SK-N-SH (cell line): Measurements from ENCODE around the gene RABL6.

ENCODE experiments used
- EP300 ChIP-seq, 2 experiments: IDR thresholded peaks; 2 replicates each; pipeline versions ENCODE4 v1.4.0 to v1.6.1; 2012; ENCODE audit warnings: borderline replicate concordance in 1 of 2, low read depth in 1 of 2, low read length in 1 of 2
- GABPA ChIP-seq: IDR thresholded peaks from 2 replicates; pipeline ENCODE4 v1.4.0; 2012; ENCODE audit warnings: low read depth, mild to moderate bottlenecking
- RCOR1 ChIP-seq: fragments of 150-350 bp; IDR thresholded peaks from 2 replicates; pipeline ENCODE4 v1.6.1; 2017; ENCODE audit warnings: antibody characterized with exemption, low read length
- USF2 ChIP-seq: fragments of 150-350 bp; IDR thresholded peaks from 2 replicates; pipeline ENCODE4 v1.6.1; 2017; ENCODE audit warnings: antibody characterized with exemption, low read length, low read depth, borderline replicate concordance
- YY1 ChIP-seq: IDR thresholded peaks from 2 replicates; pipeline ENCODE4 v1.4.0; 2012; ENCODE audit warnings: low read depth, mild to moderate bottlenecking
- TF ChIP-seq, protein P1 (sequence below): fragments of 200-600 bp; sonication (generic); IDR thresholded peaks from 2 replicates; pipeline ENCODE4 v1.6.1; 2017; ENCODE audit warnings: antibody characterized with exemption, mild to moderate bottlenecking, moderate library complexity

DNA sequence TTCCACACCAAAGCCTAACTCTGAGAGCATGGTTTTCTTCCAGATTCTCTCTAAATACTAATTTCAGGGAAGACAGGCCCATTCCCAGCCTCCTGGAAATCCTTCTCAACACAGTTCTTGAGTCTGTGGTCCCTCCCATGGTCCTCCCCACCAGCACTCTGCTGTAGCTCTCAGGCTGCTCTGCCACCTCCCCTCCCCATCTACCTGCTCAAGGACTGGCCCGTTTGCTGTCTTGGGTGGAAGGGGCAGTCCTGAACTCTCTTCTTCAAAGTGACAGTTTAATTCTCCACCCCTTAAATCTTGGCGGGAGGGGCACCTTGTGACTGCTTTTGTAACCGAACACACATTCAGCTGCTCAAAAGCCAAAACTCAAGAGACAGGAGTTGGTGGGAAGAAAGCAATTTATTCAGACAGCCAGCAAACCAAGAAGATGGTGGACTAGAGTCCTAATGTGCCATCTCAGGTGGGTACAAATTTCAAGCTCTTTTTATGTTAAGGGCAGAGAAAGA lies 35.8 kb upstream of the RABL6 start:
- TF ChIP-seq, protein P1, sequence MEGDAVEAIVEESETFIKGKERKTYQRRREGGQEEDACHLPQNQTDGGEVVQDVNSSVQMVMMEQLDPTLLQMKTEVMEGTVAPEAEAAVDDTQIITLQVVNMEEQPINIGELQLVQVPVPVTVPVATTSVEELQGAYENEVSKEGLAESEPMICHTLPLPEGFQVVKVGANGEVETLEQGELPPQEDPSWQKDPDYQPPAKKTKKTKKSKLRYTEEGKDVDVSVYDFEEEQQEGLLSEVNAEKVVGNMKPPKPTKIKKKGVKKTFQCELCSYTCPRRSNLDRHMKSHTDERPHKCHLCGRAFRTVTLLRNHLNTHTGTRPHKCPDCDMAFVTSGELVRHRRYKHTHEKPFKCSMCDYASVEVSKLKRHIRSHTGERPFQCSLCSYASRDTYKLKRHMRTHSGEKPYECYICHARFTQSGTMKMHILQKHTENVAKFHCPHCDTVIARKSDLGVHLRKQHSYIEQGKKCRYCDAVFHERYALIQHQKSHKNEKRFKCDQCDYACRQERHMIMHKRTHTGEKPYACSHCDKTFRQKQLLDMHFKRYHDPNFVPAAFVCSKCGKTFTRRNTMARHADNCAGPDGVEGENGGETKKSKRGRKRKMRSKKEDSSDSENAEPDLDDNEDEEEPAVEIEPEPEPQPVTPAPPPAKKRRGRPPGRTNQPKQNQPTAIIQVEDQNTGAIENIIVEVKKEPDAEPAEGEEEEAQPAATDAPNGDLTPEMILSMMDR, result no peak
- no peak for TF ChIP-seq GABPA
- no peak for TF ChIP-seq EP300 (IDR thresholded peaks at IDR 0.05; ENCODE audit: borderline replicate concordance in 1 of 2, low read depth in 1 of 2, low read length in 1 of 2)
- no peak for TF ChIP-seq RCOR1
- TF ChIP-seq YY1, result no peak
- no peak for TF ChIP-seq USF2
